ENCODE results near the gene BPTF. TPM values are rescaled to one million over a fixed set of nuclear protein-coding genes. Genes with fewer than 3 reads are reported as not detected.

Gene BPTF
- polyA plus RNA-seq, 1 of the 3 experiments (the other 2 are of a cell fraction), result 61.4 TPM

GRCh38 chr17:67785504-67785903, 39.8 kb upstream of the BPTF start:
- Histone ChIP-seq H3K9me2 (no peaks in the 10 kb centered on the region), H2AFZ (ENCODE audit: low read depth) (no peak overlapping the region), H3K36me3 (replicated peaks in 1 of 2; ENCODE audit: control insufficient read depth in 1 of 2, insufficient read depth in 2 of 2, low read length in 1 of 2) (no peaks in the 10 kb centered on the region), H3K27ac (ENCODE audit: low read depth in 2 of 2, low read length in 1 of 2) (no peak overlapping the region), H3K4me2 (no peak overlapping the region), H3K9ac (no peak overlapping the region), H3K79me2 (ENCODE audit: insufficient read depth) (no peaks in the 10 kb centered on the region), H3K9me3 (no peaks in the 10 kb centered on the region), H3K4me3 (ENCODE audit: low read depth in 2 of 2, low read length in 1 of 2) (no peak overlapping the region), H3K27me3 (ENCODE audit: insufficient read depth) (peaks cover 7% of the 10 kb centered on the region; the same call in 1 of the 2 replicates), H3K4me1 (ENCODE audit: control insufficient read depth in 1 of 2, insufficient read depth in 2 of 2, low read depth in 1 of 2, low read length in 1 of 2) (no peaks in the 10 kb centered on the region), H4K20me1 (ENCODE audit: insufficient read depth) (no peaks in the 10 kb centered on the region), H3F3A (replicated peaks; ENCODE audit: insufficient read depth) (no peaks in the 10 kb centered on the region)
- TF ChIP-seq EZH2phosphoT487 (IDR thresholded peaks at IDR 0.05; ENCODE audit: borderline replicate concordance, low read depth) (no peak), IRF3 (IDR thresholded peaks at IDR 0.05; ENCODE audit: low read depth, low read length) (no peak), MEF2A (IDR thresholded peaks at IDR 0.05; ENCODE audit: borderline replicate concordance, low read depth) (no peak), USF2 (IDR thresholded peaks at IDR 0.05; ENCODE audit: borderline replicate concordance, low read depth, low read length) (no peak), MXI1 (IDR thresholded peaks at IDR 0.05; ENCODE audit: low read depth, low read length) (no peak), FOXJ3 (CRISPR knock-in tag; IDR thresholded peaks at IDR 0.05) (no peak), RXRA (IDR thresholded peaks at IDR 0.05; ENCODE audit: borderline replicate concordance, low read depth) (no peak), MAX (IDR thresholded peaks at IDR 0.05; ENCODE audit: low read depth) (no peak), ELF1 (IDR thresholded peaks at IDR 0.05) (no peak), TCF12 (IDR thresholded peaks at IDR 0.05) (no peak), JUND (IDR thresholded peaks at IDR 0.05) (no peak)
- WGBS (ENCODE audit: low lambda C conversion rate), result 65% methylated on average over 5 of the region's 5 CpGs
- ChIA-PET POLR2A (no interaction called here), CTCF (interaction anchor here (0.6 kb wide), 1 partner anchor 15 kb away, joined by 3 read pairs; no protein-coding TSS in a partner anchor)
- DNase-seq, result no peak

- WGBS (ENCODE audit: low lambda C conversion rate), result 40% methylated on average over 7 of the region's 7 CpGs
- no peak overlapping the region for H3K9ac ChIP-seq
- no peaks in the 10 kb centered on the region for H3K36me3 ChIP-seq (replicated peaks in 1 of 2; ENCODE audit: control insufficient read depth in 1 of 2, insufficient read depth in 2 of 2, low read length in 1 of 2)
- CTCF ChIA-PET, result interaction anchor here (0.5 to 6.3 kb wide), 25 partner anchors 9 to 669 kb away, joined by 3 to 27 read pairs (median 5); partner anchors contain the start of gene BPTF
- H3K4me1 ChIP-seq (ENCODE audit: control insufficient read depth in 1 of 2, insufficient read depth in 2 of 2, low read depth in 1 of 2, low read length in 1 of 2), result no peaks in the 10 kb centered on the region
- H3K4me2 ChIP-seq, result no peak overlapping the region
- DNase-seq, result peak; percentile 85
- H2AFZ ChIP-seq (ENCODE audit: low read depth), result no peak overlapping the region
- H3K4me3 ChIP-seq (ENCODE audit: low read depth in 2 of 2, low read length in 1 of 2), result no peak overlapping the region
- H3K9me2 ChIP-seq, result no peaks in the 10 kb centered on the region
- no peaks in the 10 kb centered on the region for H3F3A ChIP-seq (replicated peaks; ENCODE audit: insufficient read depth)
- H3K27me3 ChIP-seq (ENCODE audit: insufficient read depth), result no peaks in the 10 kb centered on the region
- H4K20me1 ChIP-seq (ENCODE audit: insufficient read depth), result no peaks in the 10 kb centered on the region
- H3K27ac ChIP-seq (ENCODE audit: low read depth in 2 of 2, low read length in 1 of 2), result no peak overlapping the region
- no peaks in the 10 kb centered on the region for H3K9me3 ChIP-seq
- POLR2A ChIA-PET, result no interaction called here
- H3K79me2 ChIP-seq (ENCODE audit: insufficient read depth), result no peaks in the 10 kb centered on the region
- TF ChIP-seq TAF1 (IDR thresholded peaks at IDR 0.05; ENCODE audit: borderline replicate concordance, low read depth, low read length) (no peak), ZBTB33 (IDR thresholded peaks at IDR 0.05; ENCODE audit: borderline replicate concordance, low read depth) (no peak), MAX (IDR thresholded peaks at IDR 0.05; ENCODE audit: low read depth) (no peak), TCF12 (IDR thresholded peaks at IDR 0.05) (no peak), RAD21 (IDR thresholded peaks at IDR 0.05; ENCODE audit: low read length) (peak; percentile 95), MXI1 (IDR thresholded peaks at IDR 0.05; ENCODE audit: low read depth, low read length) (0 out of 2 replicates have a peak, but pooled peaks have one; percentile 34), REST (IDR thresholded peaks at IDR 0.05; ENCODE audit: low read depth, low read length) (no peak), POLR2AphosphoS5 (IDR thresholded peaks at IDR 0.05; ENCODE audit: low read depth, low read length) (no peak), CTCF (IDR thresholded peaks at IDR 0.05) (peak; percentile 88)
Observed at GRCh38 chr17:67800495-67800928, 24.8 kb upstream of the BPTF start.

Data from SK-N-SH (cell line).